GM23338 (cell line): ENCODE results near the gene USP20. TPM values are rescaled to one million over a fixed set of nuclear protein-coding genes. Genes with fewer than 3 reads are reported as not detected.

Experiments
- ATAC-seq: fragments of 200-7000 bp; cut with Tn5 transposase; 3 replicates; pipeline ENCODE4 v1.9.1; 2020
- DNase-seq: peaks from one replicate; pipeline ENCODE4 v3.0.0-alpha.2; 2015; ENCODE audit warnings: low spot score
- H2AFZ ChIP-seq: fragments of 200-600 bp; sonication (generic); 2 replicates; pipeline ENCODE4 v1.8.0; 2016; ENCODE audit warnings: antibody characterized with exemption, mild to moderate bottlenecking, moderate library complexity
- H3F3A ChIP-seq: fragments of 200-600 bp; sonication (generic); replicated peaks from 2 replicates; pipeline ENCODE4 v1.8.0; 2017; ENCODE audit warnings: antibody characterized with exemption, mixed run types, low read depth
- H3K27ac ChIP-seq: fragments of 200-600 bp; sonication (generic); 2 replicates; pipeline ENCODE4 v1.6.1; 2016; ENCODE audit warnings: low read depth
- H3K27me3 ChIP-seq: fragments of 200-600 bp; sonication (generic); 2 replicates; pipeline ENCODE4 v1.8.0; 2016; ENCODE audit warnings: mild to moderate bottlenecking, mixed run types, moderate library complexity; ENCODE audit not compliant: insufficient read depth
- H3K36me3 ChIP-seq: fragments of 200-600 bp; sonication (generic); 2 replicates; pipeline ENCODE4 v1.8.0; 2016; ENCODE audit warnings: mild to moderate bottlenecking; ENCODE audit not compliant: insufficient read depth
- H3K4me1 ChIP-seq: fragments of 200-600 bp; sonication (generic); 2 replicates; pipeline ENCODE4 v1.8.0; 2016; ENCODE audit warnings: mild to moderate bottlenecking, moderate library complexity; ENCODE audit not compliant: insufficient read depth
- H3K4me2 ChIP-seq: fragments of 200-600 bp; sonication (generic); 2 replicates; pipeline ENCODE4 v1.7.1; 2017; ENCODE audit warnings: mixed run types
- H3K4me3 ChIP-seq: fragments of 200-600 bp; sonication (generic); 2 replicates; pipeline ENCODE4 v1.6.1; 2016; ENCODE audit warnings: mixed run types
- H3K79me2 ChIP-seq: fragments of 200-600 bp; sonication (generic); replicated peaks from 2 replicates; pipeline ENCODE4 v1.8.0; 2017; ENCODE audit warnings: mild to moderate bottlenecking; ENCODE audit not compliant: insufficient read depth
- H3K9me2 ChIP-seq: fragments of 200-600 bp; sonication (generic); 2 replicates; pipeline ENCODE4 v1.8.0; 2017; ENCODE audit not compliant: insufficient read depth
- H4K20me1 ChIP-seq: fragments of 200-600 bp; sonication (generic); replicated peaks from 2 replicates; pipeline ENCODE4 v1.8.0; 2017; ENCODE audit warnings: mild to moderate bottlenecking; ENCODE audit not compliant: insufficient read depth
- H3K27ac Mint-ChIP-seq: 2 replicates; pipeline ENCODE4 v1.8.0; 2020; ENCODE audit warnings: inconsistent platforms, mild to moderate bottlenecking, moderate library complexity, mixed read lengths
- H3K27me3 Mint-ChIP-seq: 3 replicates; pipeline ENCODE4 v1.8.0; 2022; ENCODE audit warnings: low read depth, mild to moderate bottlenecking, moderate library complexity, mixed read lengths, inconsistent platforms; ENCODE audit not compliant: insufficient read depth, poor library complexity
- H3K36me3 Mint-ChIP-seq: 3 replicates; pipeline ENCODE4 v1.8.0; 2021; ENCODE audit warnings: low read depth, mild to moderate bottlenecking, inconsistent platforms, moderate library complexity, mixed read lengths
- H3K4me1 Mint-ChIP-seq: 3 replicates; pipeline ENCODE4 v1.8.0; 2020; ENCODE audit warnings: mild to moderate bottlenecking, inconsistent platforms, mixed read lengths
- H3K4me3 Mint-ChIP-seq: 3 replicates; pipeline ENCODE4 v1.8.0; 2021; ENCODE audit warnings: moderate library complexity, mild to moderate bottlenecking, inconsistent platforms, mixed read lengths
- H3K9me3 Mint-ChIP-seq: 3 replicates; pipeline ENCODE4 v1.8.0; 2020; ENCODE audit warnings: moderate library complexity, mild to moderate bottlenecking, inconsistent platforms, mixed read lengths
- CREB1 ChIP-seq: fragments of 250-450 bp; sonication (Bioruptor Pico); IDR thresholded peaks from 2 replicates; pipeline ENCODE4 v1.5.0; 2020; ENCODE audit warnings: low read depth, mild to moderate bottlenecking, moderate library complexity
- EZH2 ChIP-seq: fragments of 200-600 bp; sonication (generic); IDR thresholded peaks from one replicate; pipeline ENCODE4 v1.8.0; 2017; ENCODE audit warnings: antibody characterized with exemption, mild to moderate bottlenecking, low read depth; ENCODE audit not compliant: unreplicated experiment
- EZH2phosphoT487 ChIP-seq: fragments of 200-600 bp; sonication (generic); IDR thresholded peaks from one replicate; pipeline ENCODE4 v1.8.1; 2018; ENCODE audit warnings: antibody characterized with exemption; ENCODE audit not compliant: unreplicated experiment
- JUNB ChIP-seq: IDR thresholded peaks from one replicate; pipeline ENCODE4 v1.6.1; 2016; ENCODE audit warnings: antibody characterized with exemption; ENCODE audit not compliant: unreplicated experiment
- NANOG ChIP-seq: IDR thresholded peaks from 2 replicates; pipeline ENCODE4 v1.6.1; 2016; ENCODE audit warnings: antibody characterized with exemption, borderline replicate concordance
- POLR2AphosphoS5 ChIP-seq: IDR thresholded peaks from 2 replicates; pipeline ENCODE4 v1.6.1; 2016; ENCODE audit warnings: antibody characterized with exemption, low read depth
- STAT1 ChIP-seq: IDR thresholded peaks from one replicate; pipeline ENCODE4 v1.6.1; 2016; ENCODE audit warnings: antibody characterized with exemption; ENCODE audit not compliant: unreplicated experiment
- ZNF114 ChIP-seq: fragments of 250-450 bp; sonication (Bioruptor Pico); IDR thresholded peaks from 2 replicates; pipeline ENCODE4 v1.5.0; 2020; ENCODE audit warnings: mild to moderate bottlenecking, moderate library complexity
- ZNF331 ChIP-seq: fragments of 250-450 bp; sonication (Bioruptor Pico); IDR thresholded peaks from 2 replicates; pipeline ENCODE4 v1.5.0; 2020; ENCODE audit warnings: low read depth, mild to moderate bottlenecking, moderate library complexity
- polyA plus RNA-seq: library from polyadenylated mRNA; unstranded; fragments of >200 nt; fragmentation: Nextera tagmentation; extraction: Ambion mirVana; gene quantifications from 2 replicates; pipeline ENCODE4 v1.2.1, GENCODE V29; 2016
- total RNA-seq: library from RNA; depleted of rRNA; stranded (reverse); fragments of >200 nt; shearing (Covaris generic); gene quantifications from 2 replicates; pipeline ENCODE4 v1.2.3, GENCODE V29; 2014
- TF ChIP-seq, protein P1 (sequence below): IDR thresholded peaks from 2 replicates; pipeline ENCODE4 v1.6.1; 2016; ENCODE audit warnings: antibody characterized with exemption
- TF ChIP-seq, protein P2 (sequence below), 2 experiments: fragments of 200-600 bp in 1 of 2; sonication (generic) in 1 of 2; conservative IDR thresholded peaks; 2 replicates each; pipeline versions ENCODE4 v1.5.1 to v1.6.1; 2016 to 2017; ENCODE audit warnings: antibody characterized with exemption in 2 of 2, low read depth in 2 of 2, mild to moderate bottlenecking in 2 of 2, moderate library complexity in 1 of 2
- TF ChIP-seq, protein P3 (sequence below): IDR thresholded peaks from one replicate; pipeline ENCODE4 v1.6.1; 2018; ENCODE audit warnings: antibody characterized with exemption; ENCODE audit not compliant: unreplicated experiment
- TF ChIP-seq, protein P4 (sequence below): fragments of 250-450 bp; sonication (Bioruptor Pico); IDR thresholded peaks from 2 replicates; pipeline ENCODE4 v1.5.0; 2020; ENCODE audit warnings: mild to moderate bottlenecking, moderate library complexity

Gene USP20
- total and polyA plus RNA-seq, 2 experiments from 2014 or later: 10.4 to 13.0 TPM

DNA sequence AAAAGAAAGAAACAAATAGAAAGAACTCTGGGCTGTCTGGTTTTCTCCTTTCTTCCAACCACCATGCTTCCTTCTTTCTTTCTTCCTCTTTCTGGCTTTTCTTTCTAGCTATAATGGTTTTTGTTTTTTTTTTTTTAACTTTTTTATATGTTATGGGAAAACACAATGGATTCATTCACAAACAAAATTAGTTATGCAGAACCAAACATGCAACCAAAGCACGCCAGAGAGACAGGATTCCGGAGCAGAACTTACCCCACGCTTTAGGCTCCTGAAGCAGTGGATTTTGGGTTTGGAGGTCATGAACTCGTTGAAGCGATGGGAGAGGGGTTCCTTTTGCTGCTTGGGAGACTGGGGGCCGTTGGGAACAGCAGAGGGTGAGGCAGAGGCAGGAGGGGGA, 88.3 kb downstream of the USP20 start:
- no peaks in the 10 kb centered on the region for H3K9me2 ChIP-seq
- no peak overlapping the region for H3K27ac Mint-ChIP-seq
- H3K4me3 Mint-ChIP-seq: no peak overlapping the region
- H4K20me1 ChIP-seq: no peaks in the 10 kb centered on the region
- H3K27ac ChIP-seq: no peak overlapping the region
- H3K4me3 ChIP-seq: no peak overlapping the region
- no peaks in the 10 kb centered on the region for H3K79me2 ChIP-seq
- no peaks in the 10 kb centered on the region for H3K9me3 Mint-ChIP-seq
- H2AFZ ChIP-seq: no peak overlapping the region
- H3K4me2 ChIP-seq: no peak overlapping the region
- H3F3A ChIP-seq: no peaks in the 10 kb centered on the region
- no peaks in the 10 kb centered on the region for H3K27me3 Mint-ChIP-seq
- TF ChIP-seq STAT1 (no peak), POLR2AphosphoS5 (no peak), CREB1 (no peak), ZNF114 (no peak), EZH2phosphoT487 (no peak), JUNB (no peak), ZNF331 (no peak), NANOG (no peak), EZH2 (no peak)
- TF ChIP-seq, protein P1, sequence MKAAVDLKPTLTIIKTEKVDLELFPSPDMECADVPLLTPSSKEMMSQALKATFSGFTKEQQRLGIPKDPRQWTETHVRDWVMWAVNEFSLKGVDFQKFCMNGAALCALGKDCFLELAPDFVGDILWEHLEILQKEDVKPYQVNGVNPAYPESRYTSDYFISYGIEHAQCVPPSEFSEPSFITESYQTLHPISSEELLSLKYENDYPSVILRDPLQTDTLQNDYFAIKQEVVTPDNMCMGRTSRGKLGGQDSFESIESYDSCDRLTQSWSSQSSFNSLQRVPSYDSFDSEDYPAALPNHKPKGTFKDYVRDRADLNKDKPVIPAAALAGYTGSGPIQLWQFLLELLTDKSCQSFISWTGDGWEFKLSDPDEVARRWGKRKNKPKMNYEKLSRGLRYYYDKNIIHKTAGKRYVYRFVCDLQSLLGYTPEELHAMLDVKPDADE: no peak
- TF ChIP-seq, protein P2, sequence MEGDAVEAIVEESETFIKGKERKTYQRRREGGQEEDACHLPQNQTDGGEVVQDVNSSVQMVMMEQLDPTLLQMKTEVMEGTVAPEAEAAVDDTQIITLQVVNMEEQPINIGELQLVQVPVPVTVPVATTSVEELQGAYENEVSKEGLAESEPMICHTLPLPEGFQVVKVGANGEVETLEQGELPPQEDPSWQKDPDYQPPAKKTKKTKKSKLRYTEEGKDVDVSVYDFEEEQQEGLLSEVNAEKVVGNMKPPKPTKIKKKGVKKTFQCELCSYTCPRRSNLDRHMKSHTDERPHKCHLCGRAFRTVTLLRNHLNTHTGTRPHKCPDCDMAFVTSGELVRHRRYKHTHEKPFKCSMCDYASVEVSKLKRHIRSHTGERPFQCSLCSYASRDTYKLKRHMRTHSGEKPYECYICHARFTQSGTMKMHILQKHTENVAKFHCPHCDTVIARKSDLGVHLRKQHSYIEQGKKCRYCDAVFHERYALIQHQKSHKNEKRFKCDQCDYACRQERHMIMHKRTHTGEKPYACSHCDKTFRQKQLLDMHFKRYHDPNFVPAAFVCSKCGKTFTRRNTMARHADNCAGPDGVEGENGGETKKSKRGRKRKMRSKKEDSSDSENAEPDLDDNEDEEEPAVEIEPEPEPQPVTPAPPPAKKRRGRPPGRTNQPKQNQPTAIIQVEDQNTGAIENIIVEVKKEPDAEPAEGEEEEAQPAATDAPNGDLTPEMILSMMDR (conservative IDR thresholded peaks at IDR 0.05; ENCODE audit: low read depth in 2 of 2): no peak
- TF ChIP-seq, protein P3, sequence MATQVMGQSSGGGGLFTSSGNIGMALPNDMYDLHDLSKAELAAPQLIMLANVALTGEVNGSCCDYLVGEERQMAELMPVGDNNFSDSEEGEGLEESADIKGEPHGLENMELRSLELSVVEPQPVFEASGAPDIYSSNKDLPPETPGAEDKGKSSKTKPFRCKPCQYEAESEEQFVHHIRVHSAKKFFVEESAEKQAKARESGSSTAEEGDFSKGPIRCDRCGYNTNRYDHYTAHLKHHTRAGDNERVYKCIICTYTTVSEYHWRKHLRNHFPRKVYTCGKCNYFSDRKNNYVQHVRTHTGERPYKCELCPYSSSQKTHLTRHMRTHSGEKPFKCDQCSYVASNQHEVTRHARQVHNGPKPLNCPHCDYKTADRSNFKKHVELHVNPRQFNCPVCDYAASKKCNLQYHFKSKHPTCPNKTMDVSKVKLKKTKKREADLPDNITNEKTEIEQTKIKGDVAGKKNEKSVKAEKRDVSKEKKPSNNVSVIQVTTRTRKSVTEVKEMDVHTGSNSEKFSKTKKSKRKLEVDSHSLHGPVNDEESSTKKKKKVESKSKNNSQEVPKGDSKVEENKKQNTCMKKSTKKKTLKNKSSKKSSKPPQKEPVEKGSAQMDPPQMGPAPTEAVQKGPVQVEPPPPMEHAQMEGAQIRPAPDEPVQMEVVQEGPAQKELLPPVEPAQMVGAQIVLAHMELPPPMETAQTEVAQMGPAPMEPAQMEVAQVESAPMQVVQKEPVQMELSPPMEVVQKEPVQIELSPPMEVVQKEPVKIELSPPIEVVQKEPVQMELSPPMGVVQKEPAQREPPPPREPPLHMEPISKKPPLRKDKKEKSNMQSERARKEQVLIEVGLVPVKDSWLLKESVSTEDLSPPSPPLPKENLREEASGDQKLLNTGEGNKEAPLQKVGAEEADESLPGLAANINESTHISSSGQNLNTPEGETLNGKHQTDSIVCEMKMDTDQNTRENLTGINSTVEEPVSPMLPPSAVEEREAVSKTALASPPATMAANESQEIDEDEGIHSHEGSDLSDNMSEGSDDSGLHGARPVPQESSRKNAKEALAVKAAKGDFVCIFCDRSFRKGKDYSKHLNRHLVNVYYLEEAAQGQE: no peak
- TF ChIP-seq, protein P4, sequence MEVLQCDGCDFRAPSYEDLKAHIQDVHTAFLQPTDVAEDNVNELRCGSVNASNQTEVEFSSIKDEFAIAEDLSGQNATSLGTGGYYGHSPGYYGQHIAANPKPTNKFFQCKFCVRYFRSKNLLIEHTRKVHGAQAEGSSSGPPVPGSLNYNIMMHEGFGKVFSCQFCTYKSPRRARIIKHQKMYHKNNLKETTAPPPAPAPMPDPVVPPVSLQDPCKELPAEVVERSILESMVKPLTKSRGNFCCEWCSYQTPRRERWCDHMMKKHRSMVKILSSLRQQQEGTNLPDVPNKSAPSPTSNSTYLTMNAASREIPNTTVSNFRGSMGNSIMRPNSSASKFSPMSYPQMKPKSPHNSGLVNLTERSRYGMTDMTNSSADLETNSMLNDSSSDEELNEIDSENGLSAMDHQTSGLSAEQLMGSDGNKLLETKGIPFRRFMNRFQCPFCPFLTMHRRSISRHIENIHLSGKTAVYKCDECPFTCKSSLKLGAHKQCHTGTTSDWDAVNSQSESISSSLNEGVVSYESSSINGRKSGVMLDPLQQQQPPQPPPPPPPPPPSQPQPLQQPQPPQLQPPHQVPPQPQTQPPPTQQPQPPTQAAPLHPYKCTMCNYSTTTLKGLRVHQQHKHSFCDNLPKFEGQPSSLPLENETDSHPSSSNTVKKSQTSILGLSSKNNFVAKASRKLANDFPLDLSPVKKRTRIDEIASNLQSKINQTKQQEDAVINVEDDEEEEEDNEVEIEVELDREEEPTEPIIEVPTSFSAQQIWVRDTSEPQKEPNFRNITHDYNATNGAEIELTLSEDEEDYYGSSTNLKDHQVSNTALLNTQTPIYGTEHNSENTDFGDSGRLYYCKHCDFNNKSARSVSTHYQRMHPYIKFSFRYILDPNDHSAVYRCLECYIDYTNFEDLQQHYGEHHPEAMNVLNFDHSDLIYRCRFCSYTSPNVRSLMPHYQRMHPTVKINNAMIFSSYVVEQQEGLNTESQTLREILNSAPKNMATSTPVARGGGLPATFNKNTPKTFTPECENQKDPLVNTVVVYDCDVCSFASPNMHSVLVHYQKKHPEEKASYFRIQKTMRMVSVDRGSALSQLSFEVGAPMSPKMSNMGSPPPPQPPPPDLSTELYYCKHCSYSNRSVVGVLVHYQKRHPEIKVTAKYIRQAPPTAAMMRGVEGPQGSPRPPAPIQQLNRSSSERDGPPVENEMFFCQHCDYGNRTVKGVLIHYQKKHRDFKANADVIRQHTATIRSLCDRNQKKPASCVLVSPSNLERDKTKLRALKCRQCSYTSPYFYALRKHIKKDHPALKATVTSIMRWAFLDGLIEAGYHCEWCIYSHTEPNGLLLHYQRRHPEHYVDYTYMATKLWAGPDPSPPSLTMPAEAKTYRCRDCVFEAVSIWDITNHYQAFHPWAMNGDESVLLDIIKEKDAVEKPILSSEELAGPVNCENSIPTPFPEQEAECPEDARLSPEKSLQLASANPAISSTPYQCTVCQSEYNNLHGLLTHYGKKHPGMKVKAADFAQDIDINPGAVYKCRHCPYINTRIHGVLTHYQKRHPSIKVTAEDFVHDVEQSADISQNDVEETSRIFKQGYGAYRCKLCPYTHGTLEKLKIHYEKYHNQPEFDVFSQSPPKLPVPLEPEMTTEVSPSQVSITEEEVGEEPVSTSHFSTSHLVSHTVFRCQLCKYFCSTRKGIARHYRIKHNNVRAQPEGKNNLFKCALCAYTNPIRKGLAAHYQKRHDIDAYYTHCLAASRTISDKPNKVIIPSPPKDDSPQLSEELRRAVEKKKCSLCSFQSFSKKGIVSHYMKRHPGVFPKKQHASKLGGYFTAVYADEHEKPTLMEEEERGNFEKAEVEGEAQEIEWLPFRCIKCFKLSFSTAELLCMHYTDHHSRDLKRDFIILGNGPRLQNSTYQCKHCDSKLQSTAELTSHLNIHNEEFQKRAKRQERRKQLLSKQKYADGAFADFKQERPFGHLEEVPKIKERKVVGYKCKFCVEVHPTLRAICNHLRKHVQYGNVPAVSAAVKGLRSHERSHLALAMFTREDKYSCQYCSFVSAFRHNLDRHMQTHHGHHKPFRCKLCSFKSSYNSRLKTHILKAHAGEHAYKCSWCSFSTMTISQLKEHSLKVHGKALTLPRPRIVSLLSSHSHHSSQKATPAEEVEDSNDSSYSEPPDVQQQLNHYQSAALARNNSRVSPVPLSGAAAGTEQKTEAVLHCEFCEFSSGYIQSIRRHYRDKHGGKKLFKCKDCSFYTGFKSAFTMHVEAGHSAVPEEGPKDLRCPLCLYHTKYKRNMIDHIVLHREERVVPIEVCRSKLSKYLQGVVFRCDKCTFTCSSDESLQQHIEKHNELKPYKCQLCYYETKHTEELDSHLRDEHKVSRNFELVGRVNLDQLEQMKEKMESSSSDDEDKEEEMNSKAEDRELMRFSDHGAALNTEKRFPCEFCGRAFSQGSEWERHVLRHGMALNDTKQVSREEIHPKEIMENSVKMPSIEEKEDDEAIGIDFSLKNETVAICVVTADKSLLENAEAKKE (CRISPR knock-in tag): no peak
- peaks cover 8% of the 10 kb centered on the region; the same call in 2 of the 3 replicates for H3K36me3 Mint-ChIP-seq
- peaks cover 5% of the 10 kb centered on the region; the same call in 1 of the 2 replicates for H3K36me3 ChIP-seq
- DNase-seq (no peak), ATAC-seq (no peak)
- H3K4me1 Mint-ChIP-seq: peaks cover 3% of the 10 kb centered on the region; the same call in 1 of the 3 replicates
- no peaks in the 10 kb centered on the region for H3K27me3 ChIP-seq
- no peaks in the 10 kb centered on the region for H3K4me1 ChIP-seq
